Activated CD4-positive, alpha-beta memory T cell treated with anti-CD3 and anti-CD28 coated beads for 36 hours (primary cell): ENCODE measurements around the gene SEC11C. TPM values are rescaled to one million over a fixed set of nuclear protein-coding genes. Genes with fewer than 3 reads are reported as not detected.
A peak's percentile ranks its signal among the peaks of the same experiment; 100 is the strongest.

Experiments
- CTCF ChIA-PET: fragments of 350-600 bp; sonication (Branson Sonifier 250); formaldehyde crosslinking; loops from one replicate; lab custom pipeline; 2021; ENCODE audit warnings: antibody characterized with exemption, inconsistent platforms; lab: Charles Lee
- POLR2A ChIA-PET: fragments of 350-600 bp; sonication (Branson Sonifier 250); formaldehyde crosslinking; loops from one replicate; lab custom pipeline; 2021; ENCODE audit warnings: antibody characterized with exemption; lab: Charles Lee
- DNase-seq: peaks from one replicate; pipeline ENCODE4 v3.0.0-alpha.2; 2020
- H3K27ac Mint-ChIP-seq: one replicate; pipeline ENCODE4 v1.8.0; 2021; ENCODE audit warnings: mixed read lengths
- H3K27me3 Mint-ChIP-seq: one replicate; pipeline ENCODE4 v1.8.0; 2021; ENCODE audit warnings: mixed read lengths
- H3K36me3 Mint-ChIP-seq: one replicate; pipeline ENCODE4 v1.8.0; 2021; ENCODE audit warnings: mixed read lengths
- H3K4me1 Mint-ChIP-seq: one replicate; pipeline ENCODE4 v1.8.0; 2021; ENCODE audit warnings: low read depth, mixed read lengths
- H3K4me3 Mint-ChIP-seq: one replicate; pipeline ENCODE4 v1.8.0; 2021; ENCODE audit warnings: mild to moderate bottlenecking, mixed read lengths
- H3K9me3 Mint-ChIP-seq: one replicate; pipeline ENCODE4 v1.8.0; 2021; ENCODE audit warnings: mixed read lengths
- intact Hi-C: fragments of 100-400 bp; cut with micrococcal nuclease; formaldehyde crosslinking; loops from one replicate; pipeline ENCODE4 v1.15.1; 2023
- total RNA-seq, 2 experiments: library from RNA; stranded (reverse); gene quantifications; one replicate each; pipeline ENCODE4 v1.2.3, GENCODE V29; 2021

The SEC11C gene
- total RNA-seq, 2 experiments from 2014 or later = 119 to 130 TPM

DNA sequence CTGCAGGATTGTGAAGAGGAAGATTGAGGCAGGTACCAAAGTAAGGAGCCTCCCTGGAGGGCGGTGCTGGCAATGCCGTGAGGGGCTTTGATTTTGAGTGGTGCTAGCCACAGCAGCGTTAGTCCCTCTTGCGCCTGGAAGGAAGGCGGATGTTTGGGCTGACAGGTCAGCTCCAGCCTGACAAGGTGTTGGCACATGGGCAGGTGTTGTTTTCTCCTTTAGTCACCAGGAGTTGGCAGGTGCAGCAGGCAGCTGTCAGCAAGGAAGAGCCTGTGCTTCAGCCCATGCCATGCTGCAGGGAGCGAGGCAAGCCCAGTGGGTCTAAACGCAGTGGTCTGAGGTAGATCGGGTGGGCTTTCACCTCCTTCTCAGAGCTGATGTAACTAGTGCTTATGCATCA lies 8.5 kb downstream of the SEC11C start:
- DNase-seq = no peak
- Mint-ChIP-seq H3K4me1 (peaks cover 57% of the 10 kb centered on the region), H3K27ac (no peak overlapping the region), H3K27me3 (no peaks in the 10 kb centered on the region), H3K4me3 (no peak overlapping the region), H3K9me3 (no peaks in the 10 kb centered on the region), H3K36me3 (peaks cover 26% of the 10 kb centered on the region)
- POLR2A ChIA-PET = interaction anchor here (1.8 kb wide), 1 partner anchor 8 kb away, joined by 7 read pairs; the partner anchor contains the start of gene SEC11C
- CTCF ChIA-PET = interaction anchor here (2.3 kb wide), 1 partner anchor 64 kb away, joined by 7 read pairs; no protein-coding TSS in a partner anchor
- intact Hi-C loops = no loop called here

DNA sequence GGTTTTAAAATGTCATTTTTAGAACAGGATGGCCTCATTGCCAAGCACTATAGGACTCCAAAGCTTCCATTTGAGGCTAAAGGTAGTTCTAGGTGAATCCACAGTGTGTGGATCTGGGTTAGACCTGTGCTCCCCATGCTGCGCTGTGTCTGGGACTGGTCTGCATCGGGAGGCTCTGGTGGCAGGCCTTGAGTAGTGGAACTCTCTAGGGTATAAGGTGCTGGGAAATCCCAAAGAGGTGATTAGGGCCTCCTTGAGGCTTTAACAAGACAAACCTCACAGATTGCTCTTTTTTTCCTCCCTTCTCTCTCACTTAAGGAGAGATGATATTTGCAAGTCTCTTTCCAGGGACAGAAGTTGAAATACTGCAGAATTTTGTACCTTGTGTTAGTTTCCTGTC lies 9.3 kb downstream of the SEC11C start:
- no peak for DNase-seq
- peaks cover 31% of the 10 kb centered on the region for H3K36me3 Mint-ChIP-seq
- H3K4me3 Mint-ChIP-seq = no peak overlapping the region
- H3K27ac Mint-ChIP-seq = peak overlapping the region; percentile 51
- no peaks in the 10 kb centered on the region for H3K27me3 Mint-ChIP-seq
- CTCF ChIA-PET = interaction anchor here (1.0 to 2.3 kb wide), 3 partner anchors 62 to 121 kb away, joined by 3 to 7 read pairs (median 4); no protein-coding TSS in a partner anchor
- POLR2A ChIA-PET = interaction anchor here (1.8 kb wide), 1 partner anchor 9 kb away, joined by 7 read pairs; the partner anchor contains the start of gene SEC11C
- no peaks in the 10 kb centered on the region for H3K9me3 Mint-ChIP-seq
- H3K4me1 Mint-ChIP-seq = peaks cover 49% of the 10 kb centered on the region
- intact Hi-C loops = loop anchor here (1.0 kb wide), 1 partner anchor 65 kb away; no protein-coding TSS in a partner anchor

DNA sequence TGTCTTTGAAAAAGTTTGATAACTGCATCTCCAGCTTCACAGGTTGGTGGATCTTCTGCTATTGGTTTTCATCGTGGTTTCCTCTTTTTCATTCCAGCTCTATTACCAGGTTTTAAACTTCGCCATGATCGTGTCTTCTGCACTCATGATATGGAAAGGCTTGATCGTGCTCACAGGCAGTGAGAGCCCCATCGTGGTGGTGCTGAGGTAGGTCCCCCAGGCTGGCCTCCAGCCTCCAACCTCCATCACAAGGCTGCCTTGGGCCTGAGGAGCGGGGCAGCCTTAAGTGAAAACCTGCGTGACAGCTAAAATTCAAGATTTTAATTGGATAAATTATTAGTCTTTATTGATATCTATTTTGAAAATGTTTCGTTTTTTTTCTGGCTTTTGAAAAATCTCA lies 9.7 kb downstream of the SEC11C start:
- Mint-ChIP-seq H3K36me3 (peaks cover 35% of the 10 kb centered on the region), H3K27me3 (no peaks in the 10 kb centered on the region), H3K27ac (peak overlapping the region; percentile 44), H3K9me3 (no peaks in the 10 kb centered on the region), H3K4me3 (no peak overlapping the region), H3K4me1 (peaks cover 45% of the 10 kb centered on the region)
- intact Hi-C loops = loop anchor here (1.0 kb wide), 1 partner anchor 65 kb away; no protein-coding TSS in a partner anchor
- ChIA-PET CTCF (interaction anchor here (1.0 to 2.3 kb wide), 4 partner anchors 15 to 120 kb away, joined by 3 to 7 read pairs (median 4); no protein-coding TSS in a partner anchor), POLR2A (interaction anchor here (1.8 kb wide), 1 partner anchor 9 kb away, joined by 7 read pairs; the partner anchor contains the start of gene SEC11C)
- no peak for DNase-seq

DNA sequence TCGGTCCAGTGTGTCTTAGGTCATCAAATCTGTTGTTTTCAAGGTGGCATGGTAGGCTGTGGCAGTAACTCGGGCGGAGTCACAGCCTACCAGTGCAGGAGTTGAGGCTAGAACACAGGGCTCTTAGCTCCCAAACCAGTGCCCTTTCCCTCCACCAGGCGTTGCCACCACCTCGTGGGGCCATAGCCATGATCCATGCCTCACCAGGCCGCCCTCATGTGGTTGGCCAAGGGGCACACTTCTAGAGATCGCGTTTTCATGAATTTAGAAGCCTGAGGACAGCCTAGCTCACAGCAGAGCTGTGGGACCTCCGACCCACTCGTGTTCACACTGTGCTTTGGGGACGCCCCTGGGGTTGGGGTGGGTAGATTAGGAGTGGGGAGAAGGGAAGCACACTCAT lies 10.6 kb downstream of the SEC11C start:
- no peaks in the 10 kb centered on the region for H3K9me3 Mint-ChIP-seq
- CTCF ChIA-PET = interaction anchor here (0.6 to 2.3 kb wide), 4 partner anchors 16 to 66 kb away, joined by 3 to 7 read pairs (median 4); no protein-coding TSS in a partner anchor
- intact Hi-C loops = no loop called here
- no peak for DNase-seq
- POLR2A ChIA-PET = interaction anchor here (1.8 kb wide), 1 partner anchor 10 kb away, joined by 7 read pairs; the partner anchor contains the start of gene SEC11C
- no peaks in the 10 kb centered on the region for H3K27me3 Mint-ChIP-seq
- no peak overlapping the region for H3K27ac Mint-ChIP-seq
- peaks cover 36% of the 10 kb centered on the region for H3K36me3 Mint-ChIP-seq
- no peak overlapping the region for H3K4me3 Mint-ChIP-seq
- H3K4me1 Mint-ChIP-seq = peaks cover 39% of the 10 kb centered on the region

DNA sequence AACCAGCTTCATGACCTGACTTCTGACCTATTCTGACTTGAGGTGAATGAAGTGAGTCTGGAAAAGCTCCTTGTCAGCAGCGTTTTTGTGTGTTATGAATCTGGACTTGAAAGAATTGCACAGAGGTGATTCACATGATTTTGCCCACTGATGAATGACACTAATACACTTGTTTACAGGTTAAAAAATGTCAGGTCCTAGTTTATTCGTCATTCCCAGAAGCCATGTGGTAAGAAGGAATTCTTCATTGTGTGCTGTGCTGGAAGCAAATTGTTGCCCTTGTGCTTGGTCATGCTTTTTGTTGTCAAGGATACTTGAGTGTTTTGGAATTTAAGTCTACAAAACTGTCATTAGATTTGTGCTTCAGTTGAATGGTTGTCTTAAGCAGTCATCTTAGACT lies 15.5 kb downstream of the SEC11C start:
- H3K4me3 Mint-ChIP-seq = no peak overlapping the region
- no peak for DNase-seq
- no peaks in the 10 kb centered on the region for H3K27me3 Mint-ChIP-seq
- intact Hi-C loops = no loop called here
- no peaks in the 10 kb centered on the region for H3K9me3 Mint-ChIP-seq
- ChIA-PET POLR2A (no interaction called here), CTCF (no interaction called here)
- peaks cover 5% of the 10 kb centered on the region for H3K4me1 Mint-ChIP-seq
- H3K27ac Mint-ChIP-seq = no peak overlapping the region
- H3K36me3 Mint-ChIP-seq = peaks cover 44% of the 10 kb centered on the region

DNA sequence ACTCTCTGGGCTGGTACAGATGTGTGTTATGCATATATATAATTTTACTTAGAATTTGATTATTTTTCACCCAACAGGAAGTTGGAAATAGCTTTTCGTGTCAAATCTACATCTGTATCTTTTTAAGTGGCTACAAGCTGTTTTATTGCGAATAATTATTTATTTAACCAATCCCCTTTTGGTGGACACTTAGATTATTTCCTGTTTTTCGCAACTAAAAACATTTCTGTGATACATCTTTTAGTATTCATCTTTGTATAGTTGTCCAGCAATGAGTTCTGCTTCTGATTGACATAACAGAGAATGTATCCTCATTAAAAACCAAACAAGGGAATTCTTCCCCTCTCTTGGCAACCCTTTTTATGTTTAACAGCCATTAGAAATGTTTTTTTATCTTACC lies 16.6 kb downstream of the SEC11C start:
- intact Hi-C loops = no loop called here
- Mint-ChIP-seq H3K4me1 (peaks cover 2% of the 10 kb centered on the region), H3K9me3 (no peaks in the 10 kb centered on the region), H3K27me3 (no peaks in the 10 kb centered on the region), H3K27ac (no peak overlapping the region), H3K4me3 (no peak overlapping the region), H3K36me3 (peaks cover 36% of the 10 kb centered on the region)
- DNase-seq = no peak
- ChIA-PET CTCF (no interaction called here), POLR2A (no interaction called here)

DNA sequence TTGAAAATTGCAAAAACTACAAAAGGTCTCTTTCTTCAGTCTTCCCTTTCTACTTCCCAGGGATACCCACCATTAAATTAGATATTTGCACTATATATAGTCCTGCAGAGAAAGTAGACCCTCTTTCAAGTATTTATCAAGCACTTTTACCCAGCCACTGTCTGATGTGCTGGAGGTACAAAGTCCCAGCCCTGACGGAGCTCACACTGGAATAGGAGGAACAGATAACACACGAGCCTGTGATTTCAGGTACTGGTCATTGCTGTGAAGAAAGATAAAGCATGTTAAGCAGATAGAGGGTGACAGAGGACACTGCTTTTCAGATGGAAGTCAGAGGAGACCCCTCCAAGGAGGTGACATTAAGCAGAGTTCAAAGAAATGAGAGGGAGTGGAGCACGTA lies 19.6 kb downstream of the SEC11C start:
- POLR2A ChIA-PET = no interaction called here
- no peak overlapping the region for H3K4me3 Mint-ChIP-seq
- CTCF ChIA-PET = no interaction called here

DNA sequence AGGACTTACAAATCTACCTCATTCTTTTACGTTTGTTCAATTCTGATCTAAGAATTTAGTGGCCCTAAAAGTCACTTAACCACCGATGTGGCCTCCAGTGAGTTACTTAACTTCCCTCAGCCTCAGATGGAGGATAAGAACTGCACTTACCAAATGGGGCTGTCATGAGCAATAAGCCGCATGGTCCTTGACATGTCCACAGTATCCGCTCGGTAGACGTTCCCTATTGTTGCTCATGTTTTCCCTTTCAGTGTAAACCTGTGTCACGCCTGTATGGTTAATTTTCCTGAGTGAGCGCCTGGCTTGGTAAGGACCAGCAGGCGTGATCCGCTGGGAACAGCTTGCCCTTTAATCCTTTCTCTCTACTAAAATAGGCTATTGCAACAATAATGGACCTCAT lies 20.3 kb downstream of the SEC11C start:
- H3K4me1 Mint-ChIP-seq = no peaks in the 10 kb centered on the region
- H3K27me3 Mint-ChIP-seq = no peaks in the 10 kb centered on the region
- H3K4me3 Mint-ChIP-seq = no peak overlapping the region
- ChIA-PET POLR2A (no interaction called here), CTCF (no interaction called here)
- no peak for DNase-seq
- intact Hi-C loops = no loop called here
- H3K36me3 Mint-ChIP-seq = peaks cover 20% of the 10 kb centered on the region
- no peak overlapping the region for H3K27ac Mint-ChIP-seq
- no peaks in the 10 kb centered on the region for H3K9me3 Mint-ChIP-seq

More for the DNA sequence above, 19.6 kb downstream of the SEC11C start:
- no peak for DNase-seq
- H3K27me3 Mint-ChIP-seq = no peaks in the 10 kb centered on the region
- peaks cover 23% of the 10 kb centered on the region for H3K36me3 Mint-ChIP-seq
- no peaks in the 10 kb centered on the region for H3K9me3 Mint-ChIP-seq
- H3K4me1 Mint-ChIP-seq = no peaks in the 10 kb centered on the region
- intact Hi-C loops = no loop called here
- H3K27ac Mint-ChIP-seq = no peak overlapping the region

DNA sequence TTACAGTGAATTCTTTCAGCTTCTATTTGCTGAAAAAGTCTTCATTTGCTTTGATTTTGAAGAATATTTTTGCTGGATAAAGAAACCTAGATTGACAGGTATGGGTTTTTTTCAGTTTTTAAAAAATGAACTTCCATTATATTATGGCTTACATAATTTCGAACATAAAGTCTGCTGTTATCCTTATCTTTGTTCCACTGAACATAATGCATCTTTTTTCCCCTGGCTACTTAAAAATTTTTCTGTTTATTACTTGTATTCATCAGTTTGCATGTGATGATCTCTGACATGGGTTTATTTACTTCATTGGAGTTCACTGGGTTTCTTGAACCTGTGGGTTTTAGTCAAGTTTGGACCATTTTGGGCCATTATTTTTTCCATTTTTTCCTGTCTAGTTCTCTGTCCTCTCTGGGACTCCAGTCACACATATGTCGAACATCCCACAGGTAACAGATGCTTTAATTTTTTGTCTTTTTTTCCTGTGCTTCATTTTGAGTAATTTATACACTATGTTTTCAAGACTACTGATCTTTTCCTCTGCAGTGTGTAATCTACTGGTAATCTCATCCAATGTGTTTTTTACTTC lies 33.1 kb downstream of the SEC11C start:
- CTCF ChIA-PET = no interaction called here
- Mint-ChIP-seq H3K27me3 (peaks cover 5% of the 10 kb centered on the region), H3K36me3 (peaks cover 3% of the 10 kb centered on the region), H3K9me3 (peaks cover 24% of the 10 kb centered on the region), H3K27ac (no peak overlapping the region), H3K4me1 (no peaks in the 10 kb centered on the region), H3K4me3 (no peak overlapping the region)
- no peak for DNase-seq
- POLR2A ChIA-PET = no interaction called here
- intact Hi-C loops = no loop called here

DNA sequence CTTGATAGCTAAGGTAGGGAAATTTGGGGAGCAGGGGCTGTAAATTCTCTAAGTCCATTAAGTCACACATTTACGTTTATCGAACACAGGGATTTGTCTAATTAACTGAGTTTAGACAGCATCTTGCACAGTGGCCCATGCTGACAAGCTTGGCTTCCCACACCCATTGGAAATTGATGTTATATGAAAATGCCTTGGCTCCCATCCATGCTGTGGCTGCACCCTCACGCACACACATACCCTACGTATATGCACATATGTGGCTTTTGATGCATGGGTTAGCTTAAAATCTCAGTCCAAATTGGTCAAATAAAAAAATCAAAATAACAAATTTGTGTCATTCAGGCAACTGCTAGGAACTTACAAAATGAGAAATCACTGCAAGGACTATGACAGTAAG lies 37.8 kb downstream of the SEC11C start:
- Mint-ChIP-seq H3K4me3 (no peak overlapping the region), H3K4me1 (no peaks in the 10 kb centered on the region), H3K36me3 (peaks cover 3% of the 10 kb centered on the region), H3K9me3 (peaks cover 13% of the 10 kb centered on the region), H3K27me3 (peaks cover 5% of the 10 kb centered on the region), H3K27ac (no peak overlapping the region)
- CTCF ChIA-PET = interaction anchor here (2.0 kb wide), 1 partner anchor 93 kb away, joined by 4 read pairs; no protein-coding TSS in a partner anchor
- no peak for DNase-seq
- intact Hi-C loops = no loop called here
- POLR2A ChIA-PET = no interaction called here

DNA sequence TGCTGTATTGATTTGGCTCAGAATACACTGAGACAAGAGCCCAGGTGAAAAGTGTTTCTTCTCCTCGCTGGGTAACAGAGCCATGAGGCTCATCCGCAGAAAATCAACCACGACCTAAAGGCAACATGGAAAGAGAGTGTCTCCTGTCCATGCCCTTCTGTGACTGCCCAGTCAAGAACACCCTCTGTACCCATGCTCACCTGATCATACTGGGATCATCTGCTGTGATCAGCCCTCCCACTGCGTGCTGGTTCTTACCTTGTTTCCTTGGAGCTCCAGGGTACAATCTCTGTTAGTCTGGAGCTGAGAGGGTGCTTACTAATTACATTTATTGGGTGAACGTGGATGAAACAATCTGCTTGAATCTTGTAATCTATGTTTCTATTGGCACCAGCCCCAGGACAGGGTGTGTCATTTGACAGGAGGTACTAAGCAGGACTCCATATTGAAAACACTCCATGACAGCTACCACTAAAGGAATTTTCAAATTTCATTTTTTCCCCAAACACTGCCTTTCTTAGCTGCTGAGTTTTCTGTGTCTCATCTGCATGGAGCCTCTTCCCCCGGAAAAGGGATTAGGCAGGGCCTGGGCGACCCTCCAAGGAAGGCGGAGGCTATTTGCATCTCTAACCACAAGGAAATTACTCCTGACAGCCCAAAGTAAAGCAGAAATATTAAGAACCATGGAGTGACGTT lies 40.6 kb downstream of the SEC11C start:
- H3K9me3 Mint-ChIP-seq = no peaks in the 10 kb centered on the region
- intact Hi-C loops = no loop called here
- H3K4me1 Mint-ChIP-seq = no peaks in the 10 kb centered on the region
- no peak overlapping the region for H3K4me3 Mint-ChIP-seq
- H3K36me3 Mint-ChIP-seq = no peaks in the 10 kb centered on the region
- no peak overlapping the region for H3K27ac Mint-ChIP-seq
- CTCF ChIA-PET = no interaction called here
- no peak for DNase-seq
- POLR2A ChIA-PET = no interaction called here
- H3K27me3 Mint-ChIP-seq = peaks cover 5% of the 10 kb centered on the region

DNA sequence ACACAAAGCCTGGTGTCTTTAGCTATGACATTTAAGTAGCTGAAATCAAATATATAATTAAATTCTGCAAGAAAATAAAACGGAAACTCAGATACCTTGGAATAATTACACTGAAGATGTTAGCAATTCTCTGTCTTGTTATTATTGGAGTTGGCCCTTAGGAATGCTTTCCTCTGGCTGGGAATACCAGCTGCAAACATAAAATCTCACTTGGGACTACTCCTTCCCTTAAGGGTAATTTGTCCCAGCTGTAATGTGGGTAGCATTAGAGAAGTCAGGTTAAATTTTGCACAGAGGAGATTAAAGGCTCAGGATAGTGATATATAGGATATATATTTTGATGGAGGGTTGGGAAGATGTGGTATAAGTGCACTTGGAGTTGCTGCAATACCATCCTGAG lies 43.0 kb downstream of the SEC11C start:
- H3K36me3 Mint-ChIP-seq = no peaks in the 10 kb centered on the region
- H3K4me1 Mint-ChIP-seq = no peaks in the 10 kb centered on the region
- H3K27me3 Mint-ChIP-seq = peaks cover 4% of the 10 kb centered on the region
- H3K4me3 Mint-ChIP-seq = no peak overlapping the region
- POLR2A ChIA-PET = no interaction called here
- no peak overlapping the region for H3K27ac Mint-ChIP-seq
- no peak for DNase-seq
- CTCF ChIA-PET = interaction anchor here (0.6 kb wide), 1 partner anchor 56 kb away, joined by 3 read pairs; no protein-coding TSS in a partner anchor
- no peaks in the 10 kb centered on the region for H3K9me3 Mint-ChIP-seq
- intact Hi-C loops = no loop called here
